Measurements from ENCODE around the gene CAMTA2.

The CAMTA2 gene

GRCh38 chr17:4919511-4920047 is 67.9 kb downstream of the CAMTA2 start:
- TF ChIP-seq CTBP1 (IDR thresholded peaks at IDR 0.05; ENCODE audit: borderline replicate concordance) (no peak), FOXM1 (IDR thresholded peaks at IDR 0.05; ENCODE audit: borderline replicate concordance) (no peak), L3MBTL2 (conservative IDR thresholded peaks at IDR 0.05) (no peak), PKNOX1 (IDR thresholded peaks at IDR 0.05) (no peak), FOXA1 (IDR thresholded peaks at IDR 0.05) (no peak), ZNF384 (IDR thresholded peaks at IDR 0.05) (no peak), TARDBP (IDR thresholded peaks at IDR 0.05) (no peak), LEF1 (IDR thresholded peaks at IDR 0.05; ENCODE audit: borderline replicate concordance) (no peak), HDGF (IDR thresholded peaks at IDR 0.05; ENCODE audit: borderline replicate concordance) (no peak), BHLHE40 (IDR thresholded peaks at IDR 0.05; ENCODE audit: borderline replicate concordance) (no peak), SP1 (IDR thresholded peaks at IDR 0.05) (no peak), ARNT (IDR thresholded peaks at IDR 0.05) (no peak), SUZ12 (IDR thresholded peaks at IDR 0.05) (no peak), ELF4 (IDR thresholded peaks at IDR 0.05) (no peak)
- POLR2A ChIA-PET: interaction anchor here (0.7 to 1.5 kb wide), 4 partner anchors 15 to 67 kb away, joined by 3 to 6 read pairs (median 3); partner anchors contain the start of genes CAMTA2, RNF167 and SLC25A11
- DNase-seq (ENCODE audit: extremely low spot score): no peak
- CTCF ChIA-PET: no interaction called here

All from HEK293T (cell line).